Pancreas (tissue), 10 donors: ENCODE results near the gene PSMD6. TPM values are rescaled to one million over a fixed set of nuclear protein-coding genes. Genes with fewer than 3 reads are reported as not detected.

Experiments used
- ATAC-seq, 4 donors: fragments of 200-7000 bp; cut with Tn5 transposase; one replicate each; pipeline versions ENCODE4 v1.8.0 to v1.9.1; 2020; ENCODE audit warnings: mild to moderate bottlenecking in 4 of 4, moderate library complexity in 4 of 4
- DNase-seq, 6 donors: peaks; one replicate each; pipeline ENCODE4 v3.0.0-alpha.2; 2020
- FAIRE-seq: peaks from 2 replicates; lab custom pipeline; 2012; peaks lifted over from hg19 to GRCh38; lab: Jason Lieb, UNC
- H3K27ac ChIP-seq, 4 donors: fragments of 200-600 bp; sonication (generic); 1 replicate in 3 of 4; 2 replicates in 1 of 4; pipeline versions ENCODE4 v1.5.0 to v1.8.0; 2020
- H3K27me3 ChIP-seq, 4 donors: fragments of 200-600 bp; one replicate each; pipeline ENCODE4 v1.8.0; 2021
- H3K36me3 ChIP-seq, 3 donors: fragments of 200-600 bp; sonication (generic) in 1 of 3; one replicate each; pipeline versions ENCODE4 v1.5.0 to v1.8.0; 2020 to 2021
- H3K4me1 ChIP-seq, 3 donors: fragments of 200-600 bp; one replicate each; pipeline ENCODE4 v1.8.0; 2021
- H3K4me3 ChIP-seq, 4 donors: fragments of 200-600 bp; sonication (generic) in 2 of 4; one replicate each; pipeline versions ENCODE4 v1.5.0 to v1.8.0; 2020 to 2021
- H3K9me3 ChIP-seq, 4 donors: fragments of 200-600 bp; one replicate each; pipeline ENCODE4 v1.8.0; 2021
- WGBS, 2 donors: extraction: QIAGEN DNeasy Blood & Tissue Kit; methylation state at CpG; one replicate each; pipeline ENCODE4 v1.1.7; 2013; 5-methylcytosine and 5-hydroxymethylcytosine counted together
- intact Hi-C, 3 donors: fragments of 100-400 bp; cut with DNase I; formaldehyde crosslinking; loops; one replicate each; pipeline versions ENCODE4 v1.11.1 to v1.14.2; 2022
- polyA plus RNA-seq, 2 donors: library from polyadenylated mRNA; stranded (reverse); fragments of 200-250 nt; gene quantifications; one replicate each; pipeline ENCODE4 v1.2.3, GENCODE V29; 2013
- total RNA-seq, 6 donors: library from RNA; stranded (reverse); fragmentation: NEBNext Ultra II Directional in 4 of 6; extraction: Animal tissue kit (Norgen Biotek cat#: 25700) in 4 of 6; gene quantifications; one replicate each; pipeline versions ENCODE4 v1.2.1 to v1.2.4, GENCODE V29; 2021 to 2023
- TF ChIP-seq, protein P1 (sequence below), 4 donors: fragments of 200-600 bp; sonication (generic) in 3 of 4; IDR thresholded peaks; one replicate each; pipeline versions ENCODE4 v1.5.0 to v1.8.0; 2021; ENCODE audit warnings: antibody characterized with exemption in 4 of 4
- donor health status: healthy with polysubstance abuse.
- donor health status: DM: no; HTN: no; CAD: no; lungs with moderate emphysema.
- donor health status: DM: no; HTN: no; CAD: no.
- donor health status: control.
- donor health status: control.
- donor health status: Bipolar disorder and iron deficiency.
- donor health status: DM: yes; HTN: yes; CAD: no.
- donor health status: DM: no; HTN: no; CAD: no.
- donor health status: DM: no; HTN: no; CAD: no.
- donor health status: DM: yes; HTN: yes; CAD: no.

PSMD6 gene
- total and polyA plus RNA-seq, 8 donors, result 73.7 to 220 (median 114) TPM

DNA sequence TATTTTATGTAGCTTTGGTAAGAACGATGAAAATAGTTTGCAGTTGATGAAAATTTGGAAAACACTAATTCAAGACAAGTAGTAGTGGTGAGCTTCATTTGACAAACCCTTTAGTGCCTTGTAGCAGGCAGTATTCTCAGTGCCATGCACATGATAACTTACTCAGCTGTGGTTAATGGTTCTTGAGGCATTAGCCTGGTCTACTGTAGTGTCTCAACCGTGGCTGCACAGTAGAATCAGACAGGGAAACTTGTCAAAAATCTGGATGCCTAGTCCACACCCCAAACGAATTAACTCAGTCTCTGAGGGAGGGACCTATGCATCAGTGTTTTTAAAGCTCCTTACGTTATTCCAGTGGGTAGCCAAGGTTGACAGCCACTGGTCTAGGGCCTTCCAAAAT lies 45.4 kb downstream of the PSMD6 start:
- Histone ChIP-seq H3K36me3 (peaks cover 0 to 12% (median 0%) of the 10 kb centered on the region in 3 donors), H3K9me3 (no peaks in the 10 kb centered on the region), H3K4me1 (peaks cover 35 to 75% (median 73%) of the 10 kb centered on the region in 3 donors), H3K27ac (peak overlapping the region in 3 of 4 donors; percentile 0 to 86 (median 83)), H3K4me3 (no peak overlapping the region), H3K27me3 (no peaks in the 10 kb centered on the region)
- 54 to 65% methylated on average over 4 of the region's 4 CpGs for WGBS, 2 donors
- intact Hi-C loops, result no loop called here
- no peak for DNase-seq
- TF ChIP-seq, protein P1, sequence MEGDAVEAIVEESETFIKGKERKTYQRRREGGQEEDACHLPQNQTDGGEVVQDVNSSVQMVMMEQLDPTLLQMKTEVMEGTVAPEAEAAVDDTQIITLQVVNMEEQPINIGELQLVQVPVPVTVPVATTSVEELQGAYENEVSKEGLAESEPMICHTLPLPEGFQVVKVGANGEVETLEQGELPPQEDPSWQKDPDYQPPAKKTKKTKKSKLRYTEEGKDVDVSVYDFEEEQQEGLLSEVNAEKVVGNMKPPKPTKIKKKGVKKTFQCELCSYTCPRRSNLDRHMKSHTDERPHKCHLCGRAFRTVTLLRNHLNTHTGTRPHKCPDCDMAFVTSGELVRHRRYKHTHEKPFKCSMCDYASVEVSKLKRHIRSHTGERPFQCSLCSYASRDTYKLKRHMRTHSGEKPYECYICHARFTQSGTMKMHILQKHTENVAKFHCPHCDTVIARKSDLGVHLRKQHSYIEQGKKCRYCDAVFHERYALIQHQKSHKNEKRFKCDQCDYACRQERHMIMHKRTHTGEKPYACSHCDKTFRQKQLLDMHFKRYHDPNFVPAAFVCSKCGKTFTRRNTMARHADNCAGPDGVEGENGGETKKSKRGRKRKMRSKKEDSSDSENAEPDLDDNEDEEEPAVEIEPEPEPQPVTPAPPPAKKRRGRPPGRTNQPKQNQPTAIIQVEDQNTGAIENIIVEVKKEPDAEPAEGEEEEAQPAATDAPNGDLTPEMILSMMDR (IDR thresholded peaks at IDR 0.05), result no peak
- no peak for ATAC-seq
- FAIRE-seq, result no peak

GRCh38 chr3:63976872-63977200 lies 46.5 kb downstream of the PSMD6 start:
- no peaks in the 10 kb centered on the region for H3K27me3 ChIP-seq
- H3K36me3 ChIP-seq, result peaks cover 0 to 8% (median 0%) of the 10 kb centered on the region in 3 donors
- intact Hi-C loops, result no loop called here
- TF ChIP-seq, protein P1 (IDR thresholded peaks at IDR 0.05), result no peak
- ATAC-seq, result peak; percentile 42 to 63 (median 46)
- 38 to 50% methylated on average over 2 of the region's 2 CpGs for WGBS, 2 donors
- peak in 5 of 6 donors; percentile 32 to 87 (median 73) for DNase-seq
- H3K4me3 ChIP-seq, result no peak overlapping the region
- no peaks in the 10 kb centered on the region for H3K9me3 ChIP-seq
- peaks cover 35 to 83% (median 82%) of the 10 kb centered on the region in 3 donors for H3K4me1 ChIP-seq
- no peak for FAIRE-seq
- H3K27ac ChIP-seq, result peak overlapping the region; percentile 0 to 86 (median 68)

- ATAC-seq (peak in 1 of 4 donors; percentile 47), FAIRE-seq (no peak), DNase-seq (no peak)
- TF ChIP-seq, protein P1 (IDR thresholded peaks at IDR 0.05), result no peak
- H3K27me3 ChIP-seq, result no peaks in the 10 kb centered on the region
- H3K4me3 ChIP-seq, result no peak overlapping the region
- peak overlapping the region; percentile 0 to 86 (median 68) for H3K27ac ChIP-seq
- no peaks in the 10 kb centered on the region for H3K9me3 ChIP-seq
- H3K4me1 ChIP-seq, result peaks cover 32 to 82% (median 79%) of the 10 kb centered on the region in 3 donors
- intact Hi-C loops, result no loop called here
- WGBS, 2 donors, result 42 to 51% methylated on average over 4 of the region's 4 CpGs
- H3K36me3 ChIP-seq, result peaks cover 0 to 3% (median 0%) of the 10 kb centered on the region in 3 donors
Measured at GRCh38 chr3:63976161-63976871, 47.0 kb downstream of the PSMD6 start.

DNA sequence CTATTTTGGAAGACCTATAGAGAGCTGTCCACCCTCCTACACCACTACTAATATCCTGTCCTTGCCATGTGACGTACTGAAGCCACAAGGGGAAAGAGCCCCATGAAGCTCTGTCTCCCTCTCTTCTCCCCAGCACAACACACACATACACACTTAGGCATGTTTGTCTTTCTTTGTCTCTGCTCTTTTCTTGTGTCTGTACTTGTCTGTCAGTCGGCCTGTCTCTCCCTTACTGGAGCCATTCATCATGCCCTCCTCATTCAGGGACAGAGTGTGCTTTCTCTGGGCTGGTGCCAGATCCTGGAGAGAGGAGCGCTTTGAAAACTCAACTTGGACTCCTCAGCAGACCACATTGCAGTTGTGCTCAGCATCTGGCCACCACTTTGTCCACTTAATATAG lies 47.6 kb downstream of the PSMD6 start:
- ATAC-seq (peak; percentile 29 to 43 (median 34)), DNase-seq (peak in 4 of 6 donors; percentile 51 to 64 (median 58)), FAIRE-seq (no peak)
- intact Hi-C loops, result no loop called here
- no peak overlapping the region for H3K4me3 ChIP-seq
- H3K27me3 ChIP-seq, result no peaks in the 10 kb centered on the region
- H3K27ac ChIP-seq, result peak overlapping the region; percentile 0 to 86 (median 68)
- H3K9me3 ChIP-seq, result no peaks in the 10 kb centered on the region
- peaks cover 35 to 87% (median 84%) of the 10 kb centered on the region in 3 donors for H3K4me1 ChIP-seq
- H3K36me3 ChIP-seq, result no peaks in the 10 kb centered on the region
- TF ChIP-seq, protein P1 (IDR thresholded peaks at IDR 0.05), result no peak
- 23 to 24% methylated on average over 3 of the region's 3 CpGs for WGBS, 2 donors

- no peak for DNase-seq
- TF ChIP-seq, protein P1 (IDR thresholded peaks at IDR 0.05), result no peak
- no peaks in the 10 kb centered on the region for H3K27me3 ChIP-seq
- H3K36me3 ChIP-seq, result no peaks in the 10 kb centered on the region
- intact Hi-C loops, result no loop called here
- 37 to 44% methylated on average over 1 of the region's 1 CpG for WGBS, 2 donors
- H3K27ac ChIP-seq, result peak overlapping the region in 2 of 4 donors; percentile 83 to 86
- peaks cover 40 to 88% (median 84%) of the 10 kb centered on the region in 3 donors for H3K4me1 ChIP-seq
- no peak overlapping the region for H3K4me3 ChIP-seq
- ATAC-seq, result no peak
- no peak for FAIRE-seq
- no peaks in the 10 kb centered on the region for H3K9me3 ChIP-seq
Measured at GRCh38 chr3:63974451-63974850, 48.8 kb downstream of the PSMD6 start.
